Ovary (tissue), 10 donors: ENCODE measurements around the gene NKX1-1. TPM values are rescaled to one million over a fixed set of nuclear protein-coding genes. Genes with fewer than 3 reads are reported as not detected.

Experiments used
- DNase-seq, 5 donors: peaks; one replicate each; pipeline ENCODE4 v3.0.0-alpha.2; 2019 to 2020
- H3K27ac ChIP-seq, 2 donors: fragments of 200-600 bp; one replicate each; pipeline versions ENCODE4 v1.5.1 to v1.8.0; 2019 to 2022
- H3K27me3 ChIP-seq: fragments of 200-600 bp; one replicate; pipeline ENCODE4 v1.8.0; 2022
- H3K36me3 ChIP-seq: fragments of 200-600 bp; sonication (generic); one replicate; pipeline ENCODE4 v1.5.1; 2019
- H3K4me1 ChIP-seq: one replicate; pipeline ENCODE4 v1.8.1; 2013; ENCODE audit warnings: mild to moderate bottlenecking, moderate library complexity; ENCODE audit not compliant: insufficient read depth
- H3K4me3 ChIP-seq: fragments of 200-600 bp; sonication (generic); one replicate; pipeline ENCODE4 v1.5.1; 2017
- H3K9me3 ChIP-seq, 2 donors: fragments of 200-600 bp in 1 of 2; sonication (generic) in 1 of 2; one replicate each; pipeline versions ENCODE4 v1.5.1 to v1.8.1; 2013 to 2019; ENCODE audit warnings: mild to moderate bottlenecking in 1 of 2, moderate library complexity in 1 of 2
- CTCF ChIP-seq, 3 donors: fragments of 450-650 bp in 2 of 3; fragments of 200-600 bp in 1 of 3; IDR thresholded peaks; one replicate each; pipeline versions ENCODE4 v1.5.1 to v1.8.0; 2016 to 2022; ENCODE audit warnings: antibody characterized with exemption in 3 of 3, mild to moderate bottlenecking in 1 of 3
- EP300 ChIP-seq: sonication (generic); formaldehyde crosslinking; IDR thresholded peaks from one replicate; pipeline ENCODE4 v1.6.1; 2017; ENCODE audit warnings: antibody characterized with exemption
- POLR2A ChIP-seq: fragments of 450-650 bp; IDR thresholded peaks from one replicate; pipeline ENCODE4 v1.6.1; 2017; ENCODE audit warnings: antibody characterized with exemption, mild to moderate bottlenecking, moderate library complexity
- WGBS, 3 donors: extraction: QIAGEN DNeasy Blood & Tissue Kit in 1 of 3; methylation state at CpG; one replicate each; pipeline versions ENCODE4 v1.1.5 to v1.1.7; 2013 to 2017; 5-methylcytosine and 5-hydroxymethylcytosine counted together
- intact Hi-C, 4 donors: fragments of 100-400 bp; cut with DNase I; formaldehyde crosslinking; loops; one replicate each; pipeline versions ENCODE4 v1.11.0 to v1.15.1; 2022 to 2023
- long read RNA-seq, 3 donors: library from polyadenylated mRNA in 2 of 3; unstranded in 2 of 3; transcript quantifications; one replicate each; pipeline ENCODE4 v2.0.0 and lab custom pipeline, GENCODE V29; 2021 to 2026
- polyA plus RNA-seq, 2 donors: library from polyadenylated mRNA; stranded (reverse); fragments of 200-250 nt in 1 of 2; fragments of 350-450 nt in 1 of 2; fragmentation: Illumina TruSeq in 1 of 2; extraction: RNeasy Lipid Tissue Mini Kit (QIAGEN cat#74804) in 1 of 2; gene quantifications; one replicate each; pipeline ENCODE4 v1.2.3, GENCODE V29; 2013 to 2014
- total RNA-seq, 7 donors: library from RNA; depleted of rRNA in 2 of 7; stranded (reverse); fragments of >200 nt in 2 of 7; fragmentation: NEBNext Ultra II Directional in 3 of 7; extraction: Animal tissue kit (Norgen Biotek cat#: 25700) in 3 of 7; gene quantifications; one replicate each; pipeline versions ENCODE4 v1.1.0 to v1.2.4, GENCODE V29; 2016 to 2023
- donor health status: DM: no; HTN: no; CAD: no; lungs with moderate emphysema.
- donor health status: DM: no; HTN: no; CAD: no.
- donor health status: Bipolar disorder and iron deficiency.
- donor health status: DM: yes; HTN: yes; CAD: no.
- donor health status: DM: no; HTN: no; CAD: no.
- donor health status: DM: yes; HTN: yes; CAD: no.

Gene NKX1-1
- total RNA-seq (not detected), polyA plus RNA-seq (not detected)
- long read RNA-seq, donor 1, result 0 reads
- long read RNA-seq, donor 2, result 0 reads
- long read RNA-seq, donor 3, result 0 reads

GRCh38 chr4:1406394-1406980 is at the start of gene NKX1-1:
Gene NKX1-1 (minus strand): TSS chr4:1406442. CDS start chr4:1406442, 0 bp downstream.
- 1% methylated on average over 51 to 91 of the region's 91 CpGs for WGBS, 3 donors
- Histone ChIP-seq H3K4me3 (no peak within 1 kb of the TSS), H3K27me3 (peaks cover 11% of the 10 kb centered on the region), H3K4me1 (peaks cover 3% of the 10 kb centered on the region), H3K27ac (no peak within 1 kb of the TSS), H3K9me3 (no peaks in the 10 kb centered on the region), H3K36me3 (no peaks in the 10 kb centered on the region)
- no peak for TF ChIP-seq POLR2A
- no peak for TF ChIP-seq CTCF (IDR thresholded peaks at IDR 0.05)
- no peak for TF ChIP-seq EP300
- intact Hi-C loops, result no loop called here
- DNase-seq, result no peak

- Histone ChIP-seq H3K4me1 (no peaks in the 10 kb centered on the region), H3K9me3 (no peaks in the 10 kb centered on the region), H3K27me3 (no peaks in the 10 kb centered on the region), H3K4me3 (no peak overlapping the region), H3K36me3 (no peaks in the 10 kb centered on the region), H3K27ac (no peak overlapping the region)
- WGBS, 3 donors, result 86 to 93% (median 91%) methylated on average over 2 of the region's 2 CpGs
- intact Hi-C loops, result no loop called here
- no peak for DNase-seq
- no peak for TF ChIP-seq EP300
- no peak for TF ChIP-seq CTCF (IDR thresholded peaks at IDR 0.05)
- TF ChIP-seq POLR2A, result no peak
Observed at GRCh38 chr4:1453731-1454130, 47.5 kb upstream of the NKX1-1 start.

GRCh38 chr4:1452431-1453051 is 46.3 kb upstream of the NKX1-1 start:
- DNase-seq, result no peak
- H3K36me3 ChIP-seq, result no peaks in the 10 kb centered on the region
- no peak overlapping the region for H3K4me3 ChIP-seq
- no peaks in the 10 kb centered on the region for H3K27me3 ChIP-seq
- WGBS, 3 donors, result 57 to 66% (median 63%) methylated on average over 5 of the region's 5 CpGs
- H3K9me3 ChIP-seq, result no peaks in the 10 kb centered on the region
- H3K27ac ChIP-seq, result no peak overlapping the region
- H3K4me1 ChIP-seq, result no peaks in the 10 kb centered on the region
- intact Hi-C loops, result no loop called here
- no peak for TF ChIP-seq EP300
- TF ChIP-seq POLR2A, result no peak
- no peak for TF ChIP-seq CTCF (IDR thresholded peaks at IDR 0.05)

DNA sequence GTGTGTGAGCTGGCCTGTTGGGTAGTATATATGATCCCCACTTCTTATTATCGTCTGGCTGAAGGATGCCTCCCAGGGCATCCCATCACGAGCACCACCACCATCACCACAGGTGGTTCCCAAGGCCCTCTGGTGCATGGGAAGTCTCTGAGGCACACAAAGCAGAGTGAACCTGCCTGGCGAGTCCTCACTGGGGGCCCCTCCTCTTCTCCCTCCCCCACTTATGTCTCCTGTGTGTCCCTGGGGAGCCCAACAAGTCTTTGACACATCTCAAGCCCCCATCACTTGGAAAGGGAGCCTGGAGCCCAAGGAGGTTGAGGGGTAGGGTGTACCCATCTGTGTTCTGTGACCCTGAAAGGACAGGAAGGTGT is 45.5 kb upstream of the NKX1-1 start:
- no peak for DNase-seq
- TF ChIP-seq EP300 (no peak), CTCF (IDR thresholded peaks at IDR 0.05) (no peak), POLR2A (no peak)
- Histone ChIP-seq H3K4me1 (no peaks in the 10 kb centered on the region), H3K36me3 (no peaks in the 10 kb centered on the region), H3K27ac (no peak overlapping the region), H3K27me3 (no peaks in the 10 kb centered on the region), H3K4me3 (no peak overlapping the region), H3K9me3 (no peaks in the 10 kb centered on the region)
- intact Hi-C loops, result no loop called here
- WGBS, 3 donors, result 68 to 81% (median 69%) methylated on average over 3 of the region's 3 CpGs
